ENCODE data around the gene TAS1R3. TPM values are rescaled to one million over a fixed set of nuclear protein-coding genes. Genes with fewer than 3 reads are reported as not detected.

TAS1R3 gene
- total RNA-seq, 1 donor from 2014 or later = 1.6 TPM

DNA sequence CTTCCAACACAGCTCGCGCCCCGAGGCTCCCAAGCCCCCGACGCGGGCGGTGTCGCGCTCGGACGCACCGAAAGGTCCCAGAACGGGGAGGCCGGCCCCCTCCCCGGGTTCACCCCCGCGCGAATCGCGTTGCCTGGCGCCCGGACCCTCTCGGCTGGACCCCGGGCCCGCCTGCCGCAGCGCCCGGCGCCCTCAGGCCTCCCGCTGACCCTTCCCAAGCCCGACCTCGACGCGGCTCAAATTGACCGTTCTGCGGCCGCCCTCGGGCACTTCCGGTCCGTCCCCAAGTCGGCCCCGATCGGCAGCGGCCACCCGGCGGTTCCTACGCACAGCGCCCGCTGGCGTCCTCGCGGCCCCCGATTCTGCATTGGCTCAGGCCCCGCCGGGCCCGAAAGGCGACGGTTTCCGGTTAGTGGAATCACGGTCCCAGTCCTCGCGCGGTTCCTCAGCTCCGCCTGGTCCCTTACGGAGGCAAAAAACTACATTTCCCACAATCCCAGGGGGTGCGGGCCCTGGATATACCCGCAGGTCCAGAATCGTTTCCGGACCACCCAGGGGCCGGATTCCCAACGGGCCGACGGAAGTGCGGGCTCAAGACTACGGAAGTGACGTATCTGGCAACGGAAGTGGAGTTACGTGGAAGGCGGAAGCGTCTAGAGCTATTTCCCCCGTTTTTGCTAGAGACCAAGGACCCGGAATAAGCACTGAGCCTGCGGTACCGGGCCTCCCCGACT is 44.0 kb downstream of the TAS1R3 start, which contains the start of gene AURKAIP1:
AURKAIP1 (minus strand) TSS at position 279 of the 734 bp plus-strand sequence. CDS start 451 bp downstream, outside the sequence.
- Histone ChIP-seq H3K9ac (ENCODE audit: low read depth in 1 of 3, low read length in 3 of 3) (peak within 1 kb of the TSS; percentile 92 to 99 (median 98)), H3K27me3 (ENCODE audit: control insufficient read depth in 3 of 3, insufficient read depth in 3 of 3, low read length in 3 of 3) (no peaks in the 10 kb centered on the region), H3K27ac (ENCODE audit: low read depth, low read length) (peak within 1 kb of the TSS; percentile 95), H3K4me1 (ENCODE audit: control insufficient read depth in 3 of 3, insufficient read depth in 3 of 3, low read length in 3 of 3) (peaks cover 32 to 49% (median 42%) of the 10 kb centered on the region in 3 donors), H3K4me3 (ENCODE audit: low read length in 3 of 3) (peak within 1 kb of the TSS; percentile 88 to 93 (median 90)), H3K9me3 (ENCODE audit: control insufficient read depth in 3 of 3, low read length in 3 of 3) (no peaks in the 10 kb centered on the region), H3K36me3 (ENCODE audit: control insufficient read depth in 3 of 3, insufficient read depth in 3 of 3, low read length in 3 of 3) (peaks cover 11 to 16% (median 13%) of the 10 kb centered on the region in 3 donors)

DNA sequence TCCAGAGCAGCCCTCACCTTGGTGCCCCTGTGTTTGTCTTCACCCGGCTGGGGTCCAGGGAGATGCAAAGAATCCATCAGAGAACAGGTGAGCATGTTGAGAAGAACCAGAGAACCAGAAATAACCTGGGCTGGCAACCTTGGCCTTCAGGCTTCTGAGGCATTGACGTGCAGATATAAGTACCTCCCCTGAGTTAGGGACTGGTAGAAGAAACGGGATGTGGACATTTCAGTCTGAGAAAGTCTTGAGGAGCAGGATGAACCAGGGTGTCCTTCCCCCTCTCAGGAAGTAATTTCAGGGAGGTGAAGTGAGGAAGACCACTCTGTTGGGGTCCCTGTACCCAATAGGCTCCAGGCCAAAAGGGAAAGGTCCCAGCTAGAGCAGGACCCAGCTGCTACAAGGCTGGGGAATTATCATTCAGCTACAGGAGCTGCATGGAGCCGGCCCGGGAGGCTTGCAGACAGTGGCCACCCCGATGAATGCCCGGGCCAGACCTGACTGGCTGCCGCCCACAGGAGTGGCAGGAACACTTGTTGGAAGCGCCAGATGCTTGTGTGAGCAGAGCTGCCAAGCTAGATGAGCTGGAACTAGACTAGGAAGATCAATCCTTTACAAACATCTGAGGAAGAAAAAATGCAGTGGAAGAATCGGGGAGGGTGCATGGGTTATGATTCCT is 45.6 kb downstream of the TAS1R3 start:
- Histone ChIP-seq H3K4me3 (ENCODE audit: low read length in 3 of 3) (peak overlapping the region in 1 of 3 donors; percentile 3), H3K9ac (ENCODE audit: low read depth in 1 of 3, low read length in 3 of 3) (peak overlapping the region in 1 of 3 donors; percentile 60), H3K4me1 (ENCODE audit: control insufficient read depth in 3 of 3, insufficient read depth in 3 of 3, low read length in 3 of 3) (peaks cover 34 to 47% (median 39%) of the 10 kb centered on the region in 3 donors), H3K36me3 (ENCODE audit: control insufficient read depth in 3 of 3, insufficient read depth in 3 of 3, low read length in 3 of 3) (peaks cover 11 to 18% (median 13%) of the 10 kb centered on the region in 3 donors), H3K9me3 (ENCODE audit: control insufficient read depth in 3 of 3, low read length in 3 of 3) (no peaks in the 10 kb centered on the region), H3K27ac (ENCODE audit: low read depth, low read length) (no peak overlapping the region), H3K27me3 (ENCODE audit: control insufficient read depth in 3 of 3, insufficient read depth in 3 of 3, low read length in 3 of 3) (no peaks in the 10 kb centered on the region)

DNA sequence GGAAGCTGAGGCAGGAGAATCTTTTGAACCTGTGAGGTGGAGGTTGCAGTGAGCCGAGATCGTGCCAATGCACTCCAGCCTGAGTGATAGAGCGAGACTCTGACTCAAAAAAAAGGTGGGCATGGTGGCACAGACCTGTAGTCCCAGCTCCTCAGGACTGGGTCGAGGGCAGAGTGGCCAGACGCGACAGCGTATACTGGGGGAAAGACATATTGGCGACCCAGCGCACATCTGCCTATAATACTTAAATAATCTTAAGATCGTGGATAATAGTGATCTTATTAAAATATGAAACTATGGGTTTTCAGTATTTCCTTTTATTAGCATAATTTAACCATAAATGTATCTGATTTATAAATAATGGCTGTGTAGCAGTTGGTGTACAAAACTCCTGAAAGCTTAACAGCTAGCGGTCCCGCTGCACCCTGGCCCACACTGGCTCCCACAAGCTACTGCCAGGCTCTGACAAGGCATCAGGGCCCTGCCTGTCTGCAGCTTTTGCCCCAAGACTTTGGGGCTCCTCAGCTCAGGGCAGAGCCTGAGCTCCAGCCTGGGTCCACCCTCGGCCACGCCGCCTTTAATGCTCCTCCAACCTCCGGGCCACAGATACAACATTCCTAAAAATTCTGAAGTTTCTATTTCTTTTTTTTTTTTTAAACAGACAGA is 46.6 kb downstream of the TAS1R3 start:
- Histone ChIP-seq H3K27ac (ENCODE audit: low read depth, low read length) (no peak overlapping the region), H3K36me3 (ENCODE audit: control insufficient read depth in 3 of 3, insufficient read depth in 3 of 3, low read length in 3 of 3) (peaks cover 11 to 14% (median 11%) of the 10 kb centered on the region in 3 donors), H3K4me1 (ENCODE audit: control insufficient read depth in 3 of 3, insufficient read depth in 3 of 3, low read length in 3 of 3) (peaks cover 25 to 41% (median 33%) of the 10 kb centered on the region in 3 donors), H3K9me3 (ENCODE audit: control insufficient read depth in 3 of 3, low read length in 3 of 3) (no peaks in the 10 kb centered on the region), H3K27me3 (ENCODE audit: control insufficient read depth in 3 of 3, insufficient read depth in 3 of 3, low read length in 3 of 3) (no peaks in the 10 kb centered on the region), H3K4me3 (ENCODE audit: low read length in 3 of 3) (no peak overlapping the region), H3K9ac (ENCODE audit: low read depth in 1 of 3, low read length in 3 of 3) (no peak overlapping the region)

DNA sequence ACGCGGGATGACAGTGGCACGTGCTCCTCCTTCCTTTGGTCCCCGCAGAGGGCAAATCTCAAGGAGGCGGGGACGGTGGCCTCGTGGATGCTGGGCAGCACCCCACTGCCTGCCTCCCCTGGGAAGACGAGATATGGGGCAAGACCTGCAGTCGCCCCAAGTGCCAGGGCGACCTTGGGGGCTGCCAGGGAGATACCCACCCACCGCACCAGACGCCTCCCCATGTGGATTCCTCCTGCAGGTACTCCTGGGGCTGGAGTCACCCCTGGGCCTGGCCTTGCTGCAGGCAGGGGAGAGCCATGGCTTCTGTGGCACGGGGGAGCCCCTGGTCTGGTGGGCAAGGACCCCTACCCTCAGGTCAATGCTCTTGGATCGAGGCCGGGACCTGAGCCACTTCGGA is 49.8 kb downstream of the TAS1R3 start:
- Histone ChIP-seq H3K27me3 (ENCODE audit: control insufficient read depth in 3 of 3, insufficient read depth in 3 of 3, low read length in 3 of 3) (no peaks in the 10 kb centered on the region), H3K4me3 (ENCODE audit: low read length in 3 of 3) (no peak overlapping the region), H3K4me1 (ENCODE audit: control insufficient read depth in 3 of 3, insufficient read depth in 3 of 3, low read length in 3 of 3) (peaks cover 9 to 23% (median 13%) of the 10 kb centered on the region in 3 donors), H3K9ac (ENCODE audit: low read depth in 1 of 3, low read length in 3 of 3) (no peak overlapping the region), H3K27ac (ENCODE audit: low read depth, low read length) (no peak overlapping the region), H3K36me3 (ENCODE audit: control insufficient read depth in 3 of 3, insufficient read depth in 3 of 3, low read length in 3 of 3) (peaks cover 5 to 7% (median 7%) of the 10 kb centered on the region in 3 donors), H3K9me3 (ENCODE audit: control insufficient read depth in 3 of 3, low read length in 3 of 3) (no peaks in the 10 kb centered on the region)

DNA sequence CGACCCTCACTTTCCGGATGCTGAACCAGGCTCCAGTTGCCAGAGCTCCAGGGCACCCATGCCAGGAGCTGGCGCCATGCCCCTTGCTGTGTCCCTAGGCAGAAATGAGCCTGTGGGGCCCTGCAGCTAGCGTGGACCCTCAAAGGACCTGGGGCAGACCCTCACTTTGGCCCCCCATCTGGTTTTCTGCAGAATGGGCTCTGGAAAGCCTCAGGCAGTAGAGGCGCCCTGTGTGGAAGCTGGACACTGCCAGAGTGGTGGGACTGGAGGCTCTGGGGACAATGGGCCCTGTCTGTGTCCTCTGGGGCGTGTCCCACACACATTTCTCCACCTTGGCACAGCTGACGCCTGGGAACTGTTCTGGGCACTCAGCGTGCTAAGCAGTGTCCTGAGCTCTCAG is 50.2 kb downstream of the TAS1R3 start:
- no peak overlapping the region for H3K27ac ChIP-seq (ENCODE audit: low read depth, low read length)
- no peaks in the 10 kb centered on the region for H3K9me3 ChIP-seq (ENCODE audit: control insufficient read depth in 3 of 3, low read length in 3 of 3)
- no peaks in the 10 kb centered on the region for H3K27me3 ChIP-seq (ENCODE audit: control insufficient read depth in 3 of 3, insufficient read depth in 3 of 3, low read length in 3 of 3)
- H3K4me3 ChIP-seq (ENCODE audit: low read length in 3 of 3) = no peak overlapping the region
- H3K36me3 ChIP-seq (ENCODE audit: control insufficient read depth in 3 of 3, insufficient read depth in 3 of 3, low read length in 3 of 3) = peaks cover 9 to 12% (median 11%) of the 10 kb centered on the region in 3 donors
- H3K9ac ChIP-seq (ENCODE audit: low read depth in 1 of 3, low read length in 3 of 3) = no peak overlapping the region
- H3K4me1 ChIP-seq (ENCODE audit: control insufficient read depth in 3 of 3, insufficient read depth in 3 of 3, low read length in 3 of 3) = peaks cover 5 to 18% (median 9%) of the 10 kb centered on the region in 3 donors

Small RNA genes lying within 50 kb of the gene (small RNA-seq; reads per million reads assigned to genes)
- gene MIR6726 = 0.07 reads per million

Other genes starting within 250 kb of the TAS1R3 start
- 2.1 TPM for gene C1orf159, start 215.2 kb upstream of the TAS1R3 start, total RNA-seq
- gene TTLL10, start 157.4 kb upstream of the TAS1R3 start, total RNA-seq = not detected
- 1.6 TPM for gene TNFRSF18, start 124.7 kb upstream of the TAS1R3 start, total RNA-seq
- 0.52 TPM for gene TNFRSF4, start 117.1 kb upstream of the TAS1R3 start, total RNA-seq
- 28.2 TPM for gene SDF4, start 99.3 kb upstream of the TAS1R3 start, total RNA-seq
- gene B3GALT6, start 99.0 kb upstream of the TAS1R3 start, total RNA-seq = 10.4 TPM
- gene C1QTNF12, start 84.6 kb upstream of the TAS1R3 start, total RNA-seq = 1.0 TPM
- 28.7 TPM for gene UBE2J2, start 57.4 kb upstream of the TAS1R3 start, total RNA-seq
- gene SCNN1D, start 50.8 kb upstream of the TAS1R3 start, total RNA-seq = 0.52 TPM
- gene ACAP3, start 23.4 kb upstream of the TAS1R3 start, total RNA-seq = 23.5 TPM
- gene PUSL1, start 22.7 kb upstream of the TAS1R3 start, total RNA-seq = 4.7 TPM
- gene INTS11, start 6.6 kb upstream of the TAS1R3 start, total RNA-seq = 27.1 TPM
- gene CPTP, start 6.5 kb upstream of the TAS1R3 start, total RNA-seq = 8.4 TPM
- 44.9 TPM for gene DVL1, start 18.1 kb downstream of the TAS1R3 start, total RNA-seq
- gene MXRA8, start 27.3 kb downstream of the TAS1R3 start, total RNA-seq = 60.0 TPM
- 51.7 TPM for gene AURKAIP1, start 43.9 kb downstream of the TAS1R3 start, total RNA-seq
- gene CCNL2, start 68.1 kb downstream of the TAS1R3 start, total RNA-seq = 55.3 TPM
- 75.7 TPM for gene MRPL20, start 76.0 kb downstream of the TAS1R3 start, total RNA-seq
- gene ANKRD65, start 90.0 kb downstream of the TAS1R3 start, total RNA-seq = 5.7 TPM
- 11.0 TPM for gene VWA1, start 104.4 kb downstream of the TAS1R3 start, total RNA-seq
- gene ATAD3C, start 118.4 kb downstream of the TAS1R3 start, total RNA-seq = not detected
- 16.7 TPM for gene ATAD3B, start 140.5 kb downstream of the TAS1R3 start, total RNA-seq
- 6.8 TPM for gene ATAD3A, start 180.9 kb downstream of the TAS1R3 start, total RNA-seq
- gene TMEM240, start 209.3 kb downstream of the TAS1R3 start, total RNA-seq = 2.1 TPM
- gene SSU72, start 243.6 kb downstream of the TAS1R3 start, total RNA-seq = 40.2 TPM